Astrocyte (in vitro differentiated cells and primary cell): ENCODE results near the gene ALDH2.

Source experiments
- EZH2 ChIP-seq: IDR thresholded peaks from 2 replicates; pipeline ENCODE4 v1.6.1; 2012; ENCODE audit warnings: mild to moderate bottlenecking, low read length, inconsistent platforms; ENCODE audit not compliant: insufficient read depth
- TF ChIP-seq, protein P1 (sequence below): IDR thresholded peaks from 2 replicates; pipeline ENCODE4 v1.5.1; 2011; ENCODE audit warnings: low read depth, mild to moderate bottlenecking, inconsistent platforms, low read length, moderate library complexity; ENCODE audit not compliant: insufficient read depth

DNA sequence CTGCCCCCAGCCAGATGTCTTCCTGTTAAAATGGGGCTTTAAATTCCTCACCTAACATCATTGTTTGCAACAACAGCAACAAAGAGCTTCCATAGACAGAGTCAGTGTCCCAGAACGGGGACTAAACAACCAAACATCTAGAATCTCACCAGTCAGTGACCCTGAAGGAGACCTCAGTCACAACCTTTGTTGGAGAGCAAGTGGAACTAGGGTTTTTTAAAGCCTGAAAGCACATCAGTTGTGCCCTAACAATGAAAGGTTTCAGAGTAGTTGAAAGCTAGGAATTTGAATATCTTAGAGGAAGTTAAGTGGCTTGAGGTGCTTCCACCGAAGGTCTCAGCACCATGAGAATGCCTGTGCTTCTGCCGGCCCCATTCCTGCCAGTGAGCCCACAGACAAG lies 5.0 kb upstream of the ALDH2 start:
- TF ChIP-seq, protein P1, sequence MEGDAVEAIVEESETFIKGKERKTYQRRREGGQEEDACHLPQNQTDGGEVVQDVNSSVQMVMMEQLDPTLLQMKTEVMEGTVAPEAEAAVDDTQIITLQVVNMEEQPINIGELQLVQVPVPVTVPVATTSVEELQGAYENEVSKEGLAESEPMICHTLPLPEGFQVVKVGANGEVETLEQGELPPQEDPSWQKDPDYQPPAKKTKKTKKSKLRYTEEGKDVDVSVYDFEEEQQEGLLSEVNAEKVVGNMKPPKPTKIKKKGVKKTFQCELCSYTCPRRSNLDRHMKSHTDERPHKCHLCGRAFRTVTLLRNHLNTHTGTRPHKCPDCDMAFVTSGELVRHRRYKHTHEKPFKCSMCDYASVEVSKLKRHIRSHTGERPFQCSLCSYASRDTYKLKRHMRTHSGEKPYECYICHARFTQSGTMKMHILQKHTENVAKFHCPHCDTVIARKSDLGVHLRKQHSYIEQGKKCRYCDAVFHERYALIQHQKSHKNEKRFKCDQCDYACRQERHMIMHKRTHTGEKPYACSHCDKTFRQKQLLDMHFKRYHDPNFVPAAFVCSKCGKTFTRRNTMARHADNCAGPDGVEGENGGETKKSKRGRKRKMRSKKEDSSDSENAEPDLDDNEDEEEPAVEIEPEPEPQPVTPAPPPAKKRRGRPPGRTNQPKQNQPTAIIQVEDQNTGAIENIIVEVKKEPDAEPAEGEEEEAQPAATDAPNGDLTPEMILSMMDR: no peak
- no peak for TF ChIP-seq EZH2
